ENCODE data around the gene LILRB2.

DNA sequence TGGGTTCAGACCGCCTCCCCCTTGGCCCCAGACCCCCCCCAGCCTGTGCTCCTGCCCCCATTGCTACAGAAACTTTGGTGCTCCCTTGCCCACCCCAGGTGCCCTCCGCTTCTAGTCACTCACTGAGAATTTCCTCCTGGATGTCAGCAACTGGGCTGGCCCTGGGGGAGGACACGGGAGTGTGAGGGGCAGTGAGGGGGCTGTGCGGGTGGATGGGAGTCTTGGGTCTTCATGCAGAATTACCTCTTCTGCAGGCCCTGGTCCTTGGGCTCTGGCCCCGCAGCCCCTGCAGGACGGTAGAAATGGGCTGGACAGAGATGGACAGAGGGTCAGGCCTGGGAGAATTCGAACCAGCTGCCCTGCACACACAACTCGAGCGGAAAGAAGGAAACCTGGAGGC is 28.7 kb downstream of the LILRB2 start:
- no peak for TF ChIP-seq POLR2A (IDR thresholded peaks at IDR 0.05; ENCODE audit: low read depth, low read length)
- TF ChIP-seq TAF1 (IDR thresholded peaks at IDR 0.05; ENCODE audit: borderline replicate concordance, low read depth, low read length), result no peak
